NCI-H187 (cell line): ENCODE results near the gene IRF5.
"Not testable (repeated sequence)": the region's sequence is repeated elsewhere in the genome, so short reads cannot be mapped to it uniquely, and the experiment has no call there.

Source experiments
- DNase-seq, 2 experiments: peaks; one replicate each; lab custom pipeline; 2025; lab: John Stamatoyannopoulos, UW

The IRF5 gene

DNA sequence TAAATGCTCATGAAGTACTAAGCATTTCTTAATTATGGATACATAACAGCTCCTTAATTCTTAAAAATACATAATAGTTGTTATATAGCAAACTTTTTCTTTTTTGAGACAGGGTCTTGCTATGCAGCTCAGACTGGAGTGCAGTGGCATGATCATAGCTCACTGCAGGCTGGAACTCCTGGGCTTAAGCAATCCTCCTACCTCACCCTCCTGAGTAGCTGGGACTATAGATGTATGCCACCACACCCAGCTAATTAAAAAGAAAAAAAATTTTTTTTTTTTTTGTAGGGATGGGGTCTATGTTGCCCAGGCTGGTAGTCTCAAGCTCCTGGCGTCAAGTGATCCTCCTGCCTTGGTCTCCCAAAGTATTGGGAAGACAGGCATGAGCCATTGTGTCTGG lies 30.9 kb downstream of the IRF5 start:
- no peak for DNase-seq

- no peak for DNase-seq
Measured at GRCh38 chr7:128974241-128974934, 36.7 kb downstream of the IRF5 start.

DNA sequence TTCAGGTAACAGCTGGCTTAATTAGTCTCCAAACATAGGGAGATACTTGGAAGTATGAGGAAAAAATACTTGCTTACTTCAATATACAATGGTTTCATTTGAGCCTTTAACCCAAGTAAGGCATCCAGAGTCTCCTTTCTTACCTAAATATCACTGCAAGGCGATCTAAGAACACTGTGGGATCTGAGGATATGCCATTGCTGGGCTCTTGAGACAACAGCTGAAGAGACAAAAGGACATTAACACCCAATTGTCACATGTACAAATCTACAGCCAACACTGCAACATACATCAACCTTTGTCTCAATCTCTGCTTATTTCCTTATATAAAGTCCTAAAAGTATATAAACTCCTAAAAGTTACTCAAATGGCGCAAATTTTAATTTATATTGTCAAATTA lies 44.4 kb downstream of the IRF5 start:
- DNase-seq: no peak

GRCh38 chr7:128985660-128986059 lies 47.9 kb downstream of the IRF5 start:
- no peak for DNase-seq

DNA sequence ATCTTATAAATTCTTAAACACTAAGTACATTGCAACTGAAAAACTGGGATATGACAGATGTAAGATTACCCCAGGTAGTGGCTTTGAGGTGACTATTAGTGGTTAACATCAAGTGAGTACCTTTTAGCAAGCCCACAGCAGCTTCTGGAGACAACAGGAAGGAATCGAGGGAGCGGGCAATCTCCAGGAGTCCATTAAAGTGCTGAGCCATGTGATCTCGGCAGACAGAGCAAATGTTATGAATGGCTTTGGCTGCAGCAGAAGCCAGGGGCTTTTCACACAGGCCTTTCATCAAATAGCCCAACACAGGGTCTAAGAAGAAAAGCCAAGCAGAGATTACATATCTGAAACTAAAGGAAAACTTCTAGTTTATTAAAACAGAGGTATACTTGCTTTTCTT lies 48.9 kb downstream of the IRF5 start:
- DNase-seq: no peak

DNA sequence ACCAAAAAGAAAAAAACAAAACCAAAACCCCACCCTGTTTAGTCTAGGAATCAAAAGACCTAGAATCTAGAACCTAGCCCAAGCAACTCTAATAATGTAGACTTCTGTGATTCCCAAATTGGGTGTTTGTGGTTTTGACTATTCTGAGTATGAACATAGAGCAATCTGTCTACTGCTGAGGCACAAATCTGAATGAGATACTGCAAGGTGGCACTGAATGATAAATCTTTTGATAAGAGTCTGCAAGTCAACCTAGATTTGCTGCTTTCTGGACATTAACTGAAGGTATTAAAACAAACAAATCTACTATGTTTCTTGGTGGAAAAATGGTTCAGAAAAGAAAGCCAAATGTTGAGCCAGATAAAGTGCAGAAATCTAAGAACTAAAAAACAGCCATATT lies 50.6 kb downstream of the IRF5 start:
- DNase-seq: no peak

DNA sequence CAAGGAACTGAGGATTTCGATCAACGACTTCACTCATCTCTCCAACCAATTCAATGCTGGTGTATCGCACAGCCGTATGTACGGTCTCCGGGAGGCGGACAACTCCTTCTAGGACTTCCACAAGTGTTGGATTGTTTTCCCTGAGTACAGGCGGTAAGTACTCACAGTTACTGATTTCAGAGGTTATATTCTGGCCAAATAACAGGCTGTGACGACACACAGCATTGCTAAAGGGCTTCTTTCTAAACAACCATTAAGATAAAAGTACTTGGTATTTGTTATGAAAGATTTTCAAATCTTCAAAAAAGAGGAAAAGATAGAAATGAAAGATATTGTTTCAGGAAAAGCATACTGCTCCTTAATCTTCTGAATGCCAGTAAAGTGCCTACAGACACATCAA lies 52.2 kb downstream of the IRF5 start:
- no peak for DNase-seq

- no peak for DNase-seq
Measured at GRCh38 chr7:128993419-128993818, 55.7 kb downstream of the IRF5 start.

- not testable (repeated sequence) for DNase-seq
Measured at GRCh38 chr7:128994560-128994959, 56.8 kb downstream of the IRF5 start.

GRCh38 chr7:128997181-128997580 lies 59.5 kb downstream of the IRF5 start:
- no peak for DNase-seq
